Measurements from ENCODE around the gene ZBTB20. TPM values are rescaled to one million over a fixed set of nuclear protein-coding genes. Genes with fewer than 3 reads are reported as not detected.

Gene ZBTB20
- total and polyA plus RNA-seq, 2 of the 4 experiments (the other 2 are of a cell fraction): 0.75 to 14.7 TPM

GRCh38 chr3:114896978-114897377 is 250.1 kb downstream of the ZBTB20 start:
- Histone ChIP-seq H3K4ac (ENCODE audit: low read depth, low read length) (no peak overlapping the region), H2AK5ac (ENCODE audit: low read depth, low read length) (no peak overlapping the region), H3K23ac (ENCODE audit: low read depth, low read length) (no peak overlapping the region), H2BK5ac (ENCODE audit: low read depth, low read length, poor library complexity, severe bottlenecking) (no peak overlapping the region), H3K9me3 (ENCODE audit: control insufficient read depth, insufficient read depth, low read length) (no peaks in the 10 kb centered on the region), H4K20me1 (ENCODE audit: insufficient read depth, low read length) (no peaks in the 10 kb centered on the region), H4K8ac (ENCODE audit: low read depth in 2 of 2, low read length in 2 of 2) (no peak overlapping the region), H3K4me1 (ENCODE audit: control insufficient read depth, insufficient read depth, low read length) (no peaks in the 10 kb centered on the region), H2BK20ac (ENCODE audit: low read depth, low read length) (no peak overlapping the region), H4K91ac (ENCODE audit: insufficient read depth, low read depth, low read length) (no peak overlapping the region), H2AK9ac (replicated peaks; ENCODE audit: low read depth, low read length, poor library complexity) (no peak overlapping the region), H3K27ac (ENCODE audit: insufficient read depth, low read length) (no peak overlapping the region), H3K9ac (ENCODE audit: low read depth, low read length) (no peak overlapping the region), H3K9me1 (ENCODE audit: insufficient read depth, low read length) (no peaks in the 10 kb centered on the region), H3K18ac (ENCODE audit: low read depth, low read length) (no peak overlapping the region), H3K79me1 (ENCODE audit: low read depth in 1 of 2, low read length in 2 of 2) (no peaks in the 10 kb centered on the region; a peak in 1 of 4 replicates), H3K14ac (replicated peaks; ENCODE audit: low read depth, low read length) (no peak overlapping the region), H2BK15ac (ENCODE audit: low read depth, low read length) (no peak overlapping the region), H4K5ac (ENCODE audit: low read depth, low read length) (no peak overlapping the region), H3K27me3 (ENCODE audit: control insufficient read depth, insufficient read depth, low read length) (no peaks in the 10 kb centered on the region), H2BK120ac (ENCODE audit: low read depth, low read length) (no peak overlapping the region), H3K56ac (ENCODE audit: extremely low read depth, insufficient read depth, low read length) (no peak overlapping the region), H3K36me3 (ENCODE audit: control insufficient read depth, insufficient read depth, low read length) (no peaks in the 10 kb centered on the region), H2AFZ (replicated peaks; ENCODE audit: low read length, poor library complexity) (no peak overlapping the region), H3K4me2 (ENCODE audit: low read depth, low read length) (no peak overlapping the region), H3K4me3 (ENCODE audit: insufficient read depth, low read depth, low read length) (no peak overlapping the region)
- DNase-seq (no peak), ATAC-seq (ENCODE audit: low read depth) (no peak)
- intact Hi-C loops (cut with micrococcal nuclease): no loop called here
- ChIA-PET POLR2A (ENCODE audit: unreplicated experiment) (no interaction called here), CTCF (no interaction called here)
- TF ChIP-seq RAD21 (IDR thresholded peaks at IDR 0.05; ENCODE audit: low read length) (no peak), NFE2L2 (IDR thresholded peaks at IDR 0.05; ENCODE audit: low read depth, low read length) (no peak), MXI1 (IDR thresholded peaks at IDR 0.05; ENCODE audit: borderline replicate concordance, low read depth, low read length) (no peak)
- WGBS, 2 experiments (ENCODE audit: extremely low coverage in 2 of 2, insufficient read length in 1 of 2): no CpG with 5 or more reads among the region's 1 CpG
- dilution Hi-C loops (cut with HindIII; ENCODE audit: low sequenced_read_pairs, unreplicated experiment): no loop called here
- no TSS peak for BruUV-seq (replicated peaks)
- in situ Hi-C loops (cut with MboI; ENCODE audit: low sequenced_read_pairs): no loop called here

Data from IMR-90 (cell line).